Stimulated activated CD8-positive, alpha-beta memory T cell treated with anti-CD3 and anti-CD28 coated beads, Interleukin-12 subunit alpha, Interleukin-12 subunit beta, amount 100 ng/mL, for 1 hour (primary cell): Measurements from ENCODE around the gene EPB41L2.

Experiments used
- DNase-seq: peaks from one replicate; pipeline ENCODE4 v3.0.0-alpha.2; 2020; ENCODE audit warnings: low read depth

The EPB41L2 gene

DNA sequence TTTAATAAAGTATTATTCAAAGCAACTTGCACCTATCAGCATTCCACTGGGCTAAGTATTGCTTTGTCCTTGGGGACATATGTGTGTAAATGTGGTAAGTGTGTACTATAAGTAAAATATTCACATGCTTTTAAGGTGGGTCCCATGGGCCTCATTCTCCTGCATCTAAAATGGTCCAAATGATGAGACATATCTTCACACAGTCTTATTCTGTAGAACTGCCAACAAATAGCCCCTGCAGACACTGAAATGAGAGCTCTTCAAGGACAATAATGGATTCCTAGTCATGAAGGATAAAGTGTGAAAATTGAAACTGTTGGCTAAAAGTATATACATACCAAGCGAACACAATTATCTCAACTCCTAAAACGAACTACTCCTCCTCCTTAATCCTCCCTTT lies 154.1 kb downstream of the EPB41L2 start:
- no peak for DNase-seq

- no peak for DNase-seq
Measured at GRCh38 chr6:130908188-130908587, 154.9 kb downstream of the EPB41L2 start.

DNA sequence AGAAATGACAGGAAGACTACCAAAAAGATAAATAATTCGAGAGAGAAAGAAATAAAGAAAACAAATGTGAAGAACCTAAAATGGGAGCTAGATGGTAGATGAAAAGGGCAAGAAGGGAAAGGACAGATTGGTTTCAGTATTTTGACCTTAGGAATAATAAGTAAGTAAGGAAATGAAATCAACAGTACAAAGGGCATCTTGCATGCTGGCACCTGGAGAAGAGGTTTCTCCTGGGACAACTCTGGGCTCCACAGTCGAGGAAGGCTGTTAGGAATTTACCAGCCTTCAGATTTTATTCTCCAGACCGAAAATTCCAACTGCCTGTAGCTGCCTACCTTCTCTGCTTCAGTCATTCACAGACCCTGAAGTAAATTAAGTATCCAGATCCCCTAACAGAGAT lies 155.4 kb downstream of the EPB41L2 start:
- DNase-seq: no peak

DNA sequence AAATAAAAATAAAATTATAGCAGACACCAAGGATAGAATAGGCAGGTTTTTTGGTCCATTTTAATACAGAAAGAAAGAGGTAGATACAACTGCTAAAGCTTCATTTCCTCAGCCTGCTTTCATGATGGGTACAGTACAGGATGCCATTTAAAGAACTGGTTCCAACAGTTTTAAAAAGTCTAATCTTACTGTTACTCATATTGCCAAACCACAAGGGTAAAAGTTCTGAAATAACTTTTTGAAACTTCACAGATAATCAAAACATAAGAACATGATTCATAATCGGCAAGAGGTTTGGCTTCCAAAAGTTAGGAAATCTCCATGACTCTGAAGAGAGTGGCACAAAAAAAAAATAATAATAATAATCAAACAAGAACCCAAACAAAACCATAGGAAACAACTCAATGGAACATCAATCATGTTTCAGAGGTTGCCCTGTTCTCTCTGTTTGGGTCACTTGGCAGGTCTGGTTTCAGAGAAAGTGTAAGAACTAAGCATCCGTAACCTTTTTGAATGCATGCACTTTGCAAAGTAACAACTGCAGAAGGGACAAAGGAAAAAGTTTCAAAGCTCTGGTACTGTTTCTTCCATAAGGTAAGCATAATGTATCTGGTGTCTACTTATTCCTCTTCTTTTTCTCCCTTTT lies 156.2 kb downstream of the EPB41L2 start:
- DNase-seq: no peak

- DNase-seq: no peak
Measured at GRCh38 chr6:130903602-130904001, 159.4 kb downstream of the EPB41L2 start.

GRCh38 chr6:130903007-130903406 lies 160.0 kb downstream of the EPB41L2 start:
- DNase-seq: no peak

DNA sequence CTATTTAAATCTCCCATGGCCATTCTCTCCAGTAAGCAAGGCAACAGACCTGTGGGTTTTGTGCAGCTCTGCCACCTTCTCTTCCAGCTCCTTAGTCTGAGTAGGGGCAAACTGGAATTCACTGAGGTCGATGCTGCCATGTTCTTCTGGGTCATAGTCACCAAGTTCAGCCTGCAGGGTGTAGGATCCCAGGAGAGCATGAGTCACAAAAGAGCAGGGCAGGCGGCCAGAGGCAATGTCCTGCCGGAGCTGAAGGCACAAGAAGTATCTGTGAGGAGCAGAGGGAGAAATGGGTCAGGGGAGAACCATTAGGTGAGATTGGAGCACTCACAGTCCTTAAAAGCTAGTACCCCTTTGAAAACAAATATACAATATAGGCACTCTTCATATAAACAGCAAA lies 162.1 kb downstream of the EPB41L2 start:
- DNase-seq: no peak

DNA sequence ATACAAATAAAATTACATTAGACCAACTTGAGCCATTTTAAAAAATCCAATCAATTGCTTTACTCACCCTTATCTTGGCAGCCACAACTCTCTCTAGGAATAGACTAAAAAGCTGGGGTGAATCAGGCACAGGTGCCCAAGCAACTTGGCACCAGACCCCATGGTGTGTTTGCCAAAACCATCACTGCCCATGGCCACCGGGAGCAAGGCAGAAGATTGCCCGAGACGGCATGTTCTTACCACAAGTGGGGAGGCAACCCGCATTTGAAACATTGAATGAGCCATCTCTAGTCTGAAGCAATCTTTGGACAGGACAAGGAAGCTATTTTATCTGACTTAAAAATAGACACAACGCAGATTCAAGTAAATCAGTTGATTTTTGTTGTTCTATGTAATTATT lies 166.8 kb downstream of the EPB41L2 start:
- no peak for DNase-seq

DNA sequence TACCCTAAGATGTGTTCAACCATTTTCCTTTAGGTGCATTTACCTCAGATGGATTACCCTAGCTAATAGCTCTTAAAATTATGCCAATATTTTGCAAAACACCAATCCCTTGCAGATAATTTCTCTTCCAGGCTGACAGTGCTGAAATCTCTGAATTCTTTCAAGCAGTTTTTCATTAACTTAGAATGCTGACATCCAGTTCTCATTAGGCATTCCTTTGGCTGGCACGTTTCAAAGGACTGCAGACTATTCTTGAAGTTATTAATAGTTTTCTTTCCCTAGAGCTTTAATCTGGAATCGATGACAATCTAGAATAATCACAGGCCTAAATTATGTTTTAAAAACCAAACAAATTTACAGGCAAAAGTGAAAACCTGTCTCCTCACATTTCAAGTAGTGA lies 167.5 kb downstream of the EPB41L2 start:
- no peak for DNase-seq

- DNase-seq: no peak
Measured at GRCh38 chr6:130893766-130894165, 169.3 kb downstream of the EPB41L2 start.

DNA sequence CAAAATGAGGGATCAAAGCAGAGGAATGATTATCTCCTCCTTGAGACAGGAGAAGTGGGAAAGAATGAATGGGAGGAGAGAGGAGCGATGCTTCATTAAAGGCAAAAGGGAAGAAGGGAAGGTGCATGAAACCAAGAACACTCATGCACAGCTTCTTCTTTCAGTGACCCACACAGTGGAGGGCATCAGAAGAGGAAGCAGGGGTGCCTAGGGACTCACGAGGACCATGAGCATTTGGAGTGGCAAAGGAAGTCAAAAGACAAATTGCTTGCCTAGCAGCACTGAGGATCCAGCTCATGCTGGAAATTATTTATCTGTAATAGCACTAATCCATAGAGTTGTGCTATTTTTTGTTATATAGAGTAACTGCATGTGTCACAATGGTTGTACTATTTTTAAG lies 169.8 kb downstream of the EPB41L2 start:
- no peak for DNase-seq

DNA sequence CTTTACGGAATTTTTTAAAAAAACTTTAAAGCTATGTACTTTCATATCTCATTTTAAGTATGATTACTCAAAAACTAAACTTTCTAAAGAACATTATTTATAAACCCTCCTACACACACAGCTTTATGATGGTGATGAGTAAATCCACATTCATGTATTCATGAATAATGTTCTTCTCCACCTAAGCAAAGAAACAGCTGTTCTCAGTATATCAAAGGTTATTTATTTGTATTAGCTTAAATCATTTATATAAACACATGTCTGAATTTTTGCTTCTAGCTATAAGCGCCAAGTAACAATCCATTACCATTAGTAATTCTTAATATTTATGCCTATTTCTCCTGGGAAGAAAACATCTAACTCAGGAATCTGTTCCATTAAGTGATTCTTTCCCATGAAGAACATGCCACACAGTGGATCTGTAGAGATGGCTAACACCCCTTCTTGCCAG lies 172.5 kb downstream of the EPB41L2 start:
- DNase-seq: no peak

- no peak for DNase-seq
Measured at GRCh38 chr6:130889423-130889822, 173.6 kb downstream of the EPB41L2 start.

- no peak for DNase-seq
Measured at GRCh38 chr6:130888246-130888645, 174.8 kb downstream of the EPB41L2 start.

DNA sequence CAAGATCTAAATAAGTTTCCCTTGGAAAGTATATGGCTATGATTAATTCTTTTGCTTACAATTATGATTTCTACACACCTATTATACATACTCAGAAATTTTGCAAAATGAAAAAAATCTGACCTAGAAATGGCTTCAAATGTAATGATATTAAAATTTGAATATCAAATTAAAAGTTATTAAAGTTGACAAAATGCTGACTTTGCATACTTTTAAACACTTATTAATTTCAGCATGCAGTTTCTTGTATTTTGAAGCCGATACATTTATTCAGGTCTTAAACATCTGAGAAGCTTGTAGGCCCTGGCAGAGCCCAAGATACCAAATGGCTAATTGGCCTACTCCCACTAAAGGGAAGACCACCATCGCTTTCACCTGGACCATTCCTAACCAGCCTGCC lies 176.1 kb downstream of the EPB41L2 start:
- no peak for DNase-seq

DNA sequence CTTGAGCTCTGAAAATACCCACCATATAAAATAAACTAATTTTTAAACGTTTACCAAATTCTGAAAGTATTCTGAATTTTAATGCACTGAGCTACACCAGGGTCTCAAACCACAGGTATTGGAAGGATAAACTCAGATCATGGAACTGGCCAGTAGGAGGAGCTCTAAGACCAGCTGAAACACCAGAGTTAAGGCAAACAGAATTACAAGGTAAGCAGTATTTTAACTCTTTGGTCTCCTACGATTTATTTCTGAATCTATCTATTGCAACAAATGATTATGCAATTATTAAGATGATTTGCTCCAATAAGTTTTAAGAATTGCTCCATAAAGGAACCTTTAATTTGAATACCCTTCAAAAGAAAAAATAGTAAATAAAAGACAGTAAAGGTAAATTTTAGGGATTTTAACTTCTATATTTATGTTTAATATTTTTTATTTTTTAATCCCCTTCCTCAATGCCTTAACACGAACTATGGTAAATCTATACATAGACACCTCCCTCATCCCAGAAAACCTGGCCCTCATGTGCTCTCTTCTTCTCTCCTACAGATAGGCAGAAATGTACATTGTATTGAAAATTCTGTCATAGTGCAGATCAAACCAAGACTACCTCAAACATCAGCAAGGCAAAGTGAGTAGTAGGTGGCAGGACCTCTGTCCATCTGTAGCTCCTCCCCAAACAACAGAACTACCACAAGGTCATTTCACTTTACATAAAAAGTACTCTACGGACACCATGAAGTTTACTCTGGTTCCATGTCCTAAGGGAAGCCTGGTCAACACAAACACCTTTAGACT lies 177.5 kb downstream of the EPB41L2 start:
- peak; percentile 64 for DNase-seq

DNA sequence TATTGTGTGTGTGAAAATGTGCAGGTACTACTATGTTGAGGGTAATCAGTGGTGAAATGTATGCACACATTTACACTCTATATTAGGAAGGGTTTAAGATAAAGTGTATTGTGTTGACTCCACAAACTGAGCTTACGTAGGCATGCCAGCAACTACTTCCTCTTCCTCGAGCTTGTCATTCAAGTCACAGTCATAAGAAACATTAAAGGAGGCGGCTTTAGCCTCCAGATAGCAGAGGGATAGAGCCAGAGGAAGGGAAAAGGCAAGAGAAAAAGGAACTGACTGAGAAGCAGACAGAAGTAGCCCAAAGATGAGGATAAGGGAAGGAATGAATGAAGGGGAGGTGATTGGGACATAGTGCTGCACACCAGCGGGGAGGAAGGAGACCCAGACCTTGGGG lies 180.7 kb downstream of the EPB41L2 start:
- DNase-seq: no peak

DNA sequence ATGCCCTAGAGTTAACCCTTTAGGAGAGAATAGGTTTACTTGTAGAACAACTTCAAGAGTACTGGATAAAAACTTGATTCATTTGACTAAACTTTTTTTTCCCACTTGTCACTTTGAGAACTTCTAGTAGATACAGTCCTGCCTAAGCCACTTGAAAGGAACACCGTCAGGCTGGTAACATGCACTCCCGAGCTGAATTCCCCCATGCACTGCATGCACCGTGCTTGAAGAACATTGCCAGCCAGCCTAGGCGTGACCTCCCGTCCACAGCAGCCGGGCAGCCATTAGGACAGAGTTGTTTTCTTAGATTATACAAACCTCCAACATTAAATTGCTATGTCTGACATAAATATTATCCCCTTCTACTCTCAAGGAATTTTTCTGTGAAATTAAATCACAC lies 183.2 kb downstream of the EPB41L2 start:
- DNase-seq: no peak

DNA sequence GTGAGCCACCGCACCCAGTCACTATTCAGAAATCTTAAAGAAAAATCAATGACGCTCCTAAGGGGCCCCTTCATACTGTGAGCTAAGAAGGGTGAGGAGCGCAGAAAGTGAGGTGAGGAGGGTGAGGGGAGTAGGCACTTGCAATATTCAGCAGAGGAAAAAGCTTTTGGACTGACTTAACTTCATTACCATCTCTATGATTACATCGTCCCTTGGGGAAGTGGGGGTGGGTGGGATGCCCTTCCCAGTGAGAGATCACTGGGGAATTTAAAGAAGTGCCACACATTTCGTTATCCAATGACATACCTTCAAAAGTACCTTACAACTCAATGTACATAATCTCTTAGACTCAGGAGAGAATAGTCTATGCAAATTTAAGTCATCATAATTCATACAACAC lies 189.3 kb downstream of the EPB41L2 start:
- no peak for DNase-seq

DNA sequence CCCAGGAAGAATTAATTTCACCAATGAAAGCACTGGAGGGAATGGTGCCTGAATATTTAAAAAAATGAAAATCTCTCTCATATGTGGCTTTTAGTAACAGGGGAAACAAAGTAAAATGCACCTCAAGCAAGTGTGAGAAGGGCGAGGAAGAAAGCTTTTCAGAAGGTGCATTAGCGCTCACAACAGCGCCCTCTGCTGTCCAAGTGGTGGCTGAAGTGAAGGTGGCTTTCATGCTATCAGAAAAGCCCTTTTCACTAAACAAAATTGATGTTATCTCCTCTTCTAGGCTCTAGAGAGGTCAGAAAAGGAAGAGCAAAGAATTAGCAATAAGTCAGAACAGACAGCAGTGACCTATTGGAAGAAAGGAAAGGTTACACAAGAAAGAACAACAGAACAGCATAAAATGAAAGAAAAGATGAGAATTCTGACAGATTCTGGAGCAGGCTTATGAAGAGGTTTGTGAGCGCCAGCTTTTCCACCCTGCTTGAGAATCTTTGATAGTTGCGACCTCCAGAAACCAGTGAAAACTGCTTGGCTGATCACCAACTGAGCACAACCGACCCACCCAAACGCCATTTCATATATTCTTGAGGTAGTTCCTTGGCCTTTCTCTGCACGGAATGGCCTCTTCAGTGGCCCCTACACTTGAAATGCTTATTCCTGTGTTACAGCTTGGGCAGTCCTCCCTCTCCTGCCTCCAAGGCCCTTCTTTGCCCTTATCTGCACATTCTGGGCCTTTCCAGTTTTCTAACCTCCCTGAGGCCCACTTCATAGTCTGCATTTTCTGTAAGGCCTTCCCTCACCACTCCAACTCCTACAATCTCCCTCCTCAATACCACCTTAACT lies 190.6 kb downstream of the EPB41L2 start:
- DNase-seq: peak; percentile 61

GRCh38 chr6:130870179-130870880 lies 192.7 kb downstream of the EPB41L2 start:
- no peak for DNase-seq

DNA sequence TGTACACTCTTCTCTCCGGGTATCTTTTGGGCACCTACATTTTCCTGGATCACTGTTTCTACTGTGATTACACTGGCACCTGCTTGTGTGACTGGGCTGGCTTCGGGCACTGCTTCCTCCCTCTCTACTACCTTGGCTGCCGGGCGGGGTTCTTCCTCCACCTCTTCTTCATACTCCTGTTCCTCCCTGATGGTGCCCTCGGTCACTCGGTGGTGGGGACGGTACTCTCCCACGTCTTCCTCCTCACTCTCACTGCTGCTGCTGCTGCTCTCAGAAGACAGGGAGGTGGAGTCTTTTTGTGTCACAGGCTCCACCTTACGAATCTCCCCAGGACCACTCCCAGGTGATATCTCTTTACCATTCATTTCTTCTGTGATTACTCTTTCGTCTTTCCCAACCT lies 193.4 kb downstream of the EPB41L2 start:
- no peak for DNase-seq
